Prostate gland (tissue), 2 donors: Measurements from ENCODE around the gene TJAP1. TPM values are rescaled to one million over a fixed set of nuclear protein-coding genes. Genes with fewer than 3 reads are reported as not detected.
"Not testable (repeated sequence)": the region's sequence is repeated elsewhere in the genome, so short reads cannot be mapped to it uniquely, and the experiment has no call there.

Source experiments
- DNase-seq: peaks from one replicate; pipeline ENCODE4 v3.0.0-alpha.2; 2019; ENCODE audit warnings: low spot score
- H3K27ac ChIP-seq, 2 donors: fragments of 200-600 bp; sonication (generic); 2 replicates each; pipeline ENCODE4 v1.5.1; 2017 to 2019
- H3K27me3 ChIP-seq: fragments of 200-600 bp; sonication (generic); replicated peaks from 2 replicates; pipeline ENCODE4 v1.5.1; 2019; ENCODE audit not compliant: insufficient read depth
- H3K36me3 ChIP-seq, 2 donors: fragments of 200-600 bp; sonication (generic); 1 replicate in 1 of 2; 2 replicates in 1 of 2; pipeline versions ENCODE4 v1.5.1 to v1.8.1; 2017 to 2019
- H3K4me1 ChIP-seq: fragments of 200-600 bp; sonication (generic); replicated peaks from 2 replicates; pipeline ENCODE4 v1.5.1; 2019
- H3K4me3 ChIP-seq, 2 donors: fragments of 200-600 bp; sonication (generic); 2 replicates each; pipeline ENCODE4 v1.5.1; 2017 to 2019
- H3K9me3 ChIP-seq: fragments of 200-600 bp; sonication (generic); 2 replicates; pipeline ENCODE4 v1.5.1; 2017
- CTCF ChIP-seq, 4 experiments: fragments of 200-600 bp in 2 of 4; fragments of 450-650 bp in 2 of 4; sonication (generic) in 2 of 4; IDR thresholded peaks; 1 replicate in 3 of 4; 2 replicates in 1 of 4; pipeline ENCODE4 v1.5.1; 2016 to 2019; ENCODE audit warnings: antibody characterized with exemption in 4 of 4, mild to moderate bottlenecking in 2 of 4, moderate library complexity in 2 of 4
- POLR2A ChIP-seq: fragments of 450-650 bp; IDR thresholded peaks from one replicate; pipeline ENCODE4 v1.6.1; 2016; ENCODE audit warnings: antibody characterized with exemption, mild to moderate bottlenecking
- POLR2AphosphoS5 ChIP-seq: sonication (generic); formaldehyde crosslinking; IDR thresholded peaks from one replicate; pipeline ENCODE4 v1.6.1; 2017; ENCODE audit warnings: antibody characterized with exemption
- WGBS: methylation state at CpG from one replicate; pipeline ENCODE4 v1.1.5; 2018; 5-methylcytosine and 5-hydroxymethylcytosine counted together
- intact Hi-C: fragments of 100-400 bp; cut with DNase I; formaldehyde crosslinking; loops from one replicate; pipeline ENCODE4 v1.14.2; 2022
- total RNA-seq, 2 donors: library from RNA; depleted of rRNA; stranded (reverse); fragments of >200 nt; gene quantifications; one replicate each; pipeline ENCODE4 v1.1.0, GENCODE V29; 2016

Gene TJAP1
- total RNA-seq, 2 donors from 2014 or later: 29.1 to 51.6 TPM

GRCh38 chr6:43455531-43456428 lies 21.6 kb upstream of the TJAP1 start, which contains the start of gene DLK2:
TSS of gene DLK2 (minus strand) at chr6:43455548. CDS start at chr6:43454825, 723 bp downstream.
- H3K9me3 ChIP-seq: no peaks in the 10 kb centered on the region
- H3K4me3 ChIP-seq: peak within 1 kb of the TSS; percentile 45 to 48
- H3K36me3 ChIP-seq: peaks cover 0 to 3% of the 10 kb centered on the region in 2 donors
- peak; percentile 11 for TF ChIP-seq POLR2A
- TF ChIP-seq POLR2AphosphoS5: no peak
- no peaks in the 10 kb centered on the region for H3K27me3 ChIP-seq
- intact Hi-C loops: loop anchor here (2.0 kb wide), 1 partner anchor 51 kb away; no protein-coding TSS in a partner anchor
- H3K4me1 ChIP-seq: no peaks in the 10 kb centered on the region
- peak within 1 kb of the TSS; percentile 62 to 71 for H3K27ac ChIP-seq
- 3% methylated on average over 34 of the region's 55 CpGs for WGBS
- DNase-seq: no peak

DNA sequence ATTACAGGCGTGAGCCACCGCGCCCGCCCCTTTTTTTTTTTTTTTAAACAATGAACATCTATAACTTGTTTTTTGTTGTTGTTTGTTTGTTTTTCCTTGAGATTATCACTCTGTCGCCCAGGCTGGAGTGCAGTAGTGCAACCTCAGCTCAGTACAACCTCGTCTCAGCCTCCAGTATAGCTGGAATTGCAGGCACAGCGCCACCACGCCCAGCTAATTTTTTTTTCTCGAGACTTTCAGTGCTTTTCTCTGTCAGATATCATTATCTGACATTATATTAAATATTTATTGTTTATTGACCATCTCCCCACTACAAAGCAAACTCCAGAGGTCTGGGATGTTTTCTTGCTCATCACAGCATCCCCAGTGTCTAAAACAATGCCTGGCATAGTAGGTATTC lies 19.7 kb upstream of the TJAP1 start:
- 56% methylated on average over 9 of the region's 9 CpGs for WGBS
- Histone ChIP-seq H3K27me3 (no peaks in the 10 kb centered on the region), H3K4me1 (no peaks in the 10 kb centered on the region), H3K27ac (no peak overlapping the region), H3K9me3 (no peaks in the 10 kb centered on the region), H3K4me3 (no peak overlapping the region), H3K36me3 (no peaks in the 10 kb centered on the region)
- no peak for DNase-seq
- TF ChIP-seq POLR2A (no peak), POLR2AphosphoS5 (no peak)
- intact Hi-C loops: no loop called here

- intact Hi-C loops: not testable (repeated sequence)
Observed at GRCh38 chr6:43458154-43458553, 19.2 kb upstream of the TJAP1 start.

DNA sequence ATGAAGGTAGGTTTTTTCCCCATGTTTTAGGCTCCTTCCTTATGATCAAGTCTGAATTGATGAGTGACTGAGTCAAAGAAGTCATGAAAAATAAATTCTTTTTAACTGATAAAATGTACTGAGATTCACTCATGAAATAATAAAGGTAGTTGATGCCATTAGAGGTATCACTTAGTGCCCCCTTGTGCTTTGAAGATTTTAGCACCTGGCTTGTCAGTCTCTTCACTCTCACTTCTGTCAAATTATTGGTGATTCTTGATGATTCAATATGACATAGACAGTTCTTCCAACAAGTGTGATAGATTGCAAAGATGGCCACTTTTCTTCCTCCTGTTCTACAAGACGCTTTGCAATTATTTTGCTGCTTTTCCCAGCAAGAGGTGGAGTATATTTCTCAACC lies 17.8 kb upstream of the TJAP1 start:
- intact Hi-C loops: no loop called here
- no peaks in the 10 kb centered on the region for H3K9me3 ChIP-seq
- H3K4me3 ChIP-seq: no peak overlapping the region
- no peaks in the 10 kb centered on the region for H3K27me3 ChIP-seq
- no peaks in the 10 kb centered on the region for H3K36me3 ChIP-seq
- no peaks in the 10 kb centered on the region for H3K4me1 ChIP-seq
- TF ChIP-seq POLR2A: no peak
- TF ChIP-seq POLR2AphosphoS5: no peak
- no peak for TF ChIP-seq CTCF (IDR thresholded peaks at IDR 0.05)
- no peak for DNase-seq
- 71% methylated on average over 1 of the region's 1 CpG for WGBS
- no peak overlapping the region for H3K27ac ChIP-seq

More at GRCh38 chr6:43458154-43458553, 19.2 kb upstream of the TJAP1 start:
- H3K4me1 ChIP-seq, H3K4me3 ChIP-seq, H3K27ac ChIP-seq, H3K27me3 ChIP-seq, H3K36me3 ChIP-seq, H3K9me3 ChIP-seq, DNase-seq: not testable (repeated sequence)
- 93% methylated on average over 15 of the region's 15 CpGs for WGBS

DNA sequence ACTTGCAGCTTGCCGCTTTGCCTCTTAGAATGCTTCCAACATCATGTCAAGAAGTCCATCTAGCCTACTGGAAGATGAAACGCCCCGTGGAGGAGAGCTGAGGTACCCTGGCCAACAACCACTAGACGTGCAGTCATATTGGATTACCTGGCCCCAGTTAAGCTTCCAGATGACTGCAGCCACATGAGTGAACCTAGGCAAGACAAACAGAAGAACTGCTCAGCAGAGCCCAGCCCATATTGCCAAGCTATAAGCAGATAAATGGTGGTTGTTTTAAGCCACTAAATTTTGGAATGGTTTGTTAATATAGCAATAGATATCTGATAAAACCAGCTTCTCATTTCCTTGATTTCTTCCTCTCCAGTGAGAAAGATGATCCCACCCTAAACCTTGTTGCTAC lies 17.3 kb upstream of the TJAP1 start:
- Histone ChIP-seq H3K9me3 (no peaks in the 10 kb centered on the region), H3K4me3 (no peak overlapping the region), H3K27me3 (no peaks in the 10 kb centered on the region), H3K27ac (no peak overlapping the region), H3K4me1 (no peaks in the 10 kb centered on the region), H3K36me3 (no peaks in the 10 kb centered on the region)
- TF ChIP-seq POLR2AphosphoS5: no peak
- no peak for TF ChIP-seq POLR2A
- no peak for TF ChIP-seq CTCF (IDR thresholded peaks at IDR 0.05)
- WGBS: 70% methylated on average over 4 of the region's 4 CpGs
- DNase-seq: no peak
- intact Hi-C loops: no loop called here

GRCh38 chr6:43461936-43462335 lies 15.4 kb upstream of the TJAP1 start:
- intact Hi-C loops: no loop called here
- no peaks in the 10 kb centered on the region for H3K36me3 ChIP-seq
- no peak overlapping the region for H3K4me3 ChIP-seq
- DNase-seq: no peak
- no peak overlapping the region for H3K27ac ChIP-seq
- H3K4me1 ChIP-seq: no peaks in the 10 kb centered on the region
- TF ChIP-seq POLR2AphosphoS5: no peak
- TF ChIP-seq POLR2A: no peak
- TF ChIP-seq CTCF (IDR thresholded peaks at IDR 0.05): no peak
- 76% methylated on average over 5 of the region's 5 CpGs for WGBS
- no peaks in the 10 kb centered on the region for H3K27me3 ChIP-seq
- no peaks in the 10 kb centered on the region for H3K9me3 ChIP-seq
